ENCODE measurements around the gene PLCG2.

The PLCG2 gene

DNA sequence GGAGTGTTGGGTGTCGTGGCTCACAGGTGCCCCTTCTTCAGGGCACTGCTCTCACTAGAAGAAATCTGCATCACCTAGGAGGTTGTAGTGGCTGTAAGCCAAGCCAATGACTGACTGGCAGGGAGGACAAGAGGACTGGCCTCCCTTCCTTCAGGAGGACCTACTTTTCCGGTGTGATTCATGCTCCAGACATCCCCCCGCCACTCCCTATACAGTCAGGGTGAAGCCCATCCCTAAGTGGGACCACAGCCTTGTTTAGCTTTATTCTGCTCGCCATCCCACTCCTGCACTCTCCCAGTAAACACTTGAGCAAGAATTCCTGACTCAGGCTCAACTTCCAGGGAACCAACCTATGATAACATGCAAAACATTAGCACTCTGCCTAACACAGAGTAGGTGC lies 67.0 kb downstream of the PLCG2 start:
- ATAC-seq (ENCODE audit: insufficient read depth, low read depth) (no peak), DNase-seq (no peak)
- Histone ChIP-seq H3K79me2 (ENCODE audit: insufficient read depth, low read length) (no peaks in the 10 kb centered on the region), H4K20me1 (ENCODE audit: insufficient read depth, low read length) (no peaks in the 10 kb centered on the region), H3K4me2 (ENCODE audit: insufficient read depth, low read length) (no peak overlapping the region), H3K36me3 (ENCODE audit: insufficient read depth, low read length) (no peaks in the 10 kb centered on the region), H3K9me3 (ENCODE audit: insufficient read depth, low read length, severe bottlenecking) (no peaks in the 10 kb centered on the region), H2AFZ (ENCODE audit: low read depth, low read length) (no peak overlapping the region), H3K4me1 (ENCODE audit: insufficient read depth, low read length) (no peaks in the 10 kb centered on the region), H3K9ac (ENCODE audit: low read depth, low read length) (no peak overlapping the region), H3K27ac (ENCODE audit: low read length) (no peak overlapping the region), H3K27me3 (ENCODE audit: insufficient read depth, low read length, poor library complexity) (no peaks in the 10 kb centered on the region), H3K4me3 (ENCODE audit: low read depth in 1 of 2, low read length in 2 of 2) (no peak overlapping the region)
- TF ChIP-seq, protein P1, sequence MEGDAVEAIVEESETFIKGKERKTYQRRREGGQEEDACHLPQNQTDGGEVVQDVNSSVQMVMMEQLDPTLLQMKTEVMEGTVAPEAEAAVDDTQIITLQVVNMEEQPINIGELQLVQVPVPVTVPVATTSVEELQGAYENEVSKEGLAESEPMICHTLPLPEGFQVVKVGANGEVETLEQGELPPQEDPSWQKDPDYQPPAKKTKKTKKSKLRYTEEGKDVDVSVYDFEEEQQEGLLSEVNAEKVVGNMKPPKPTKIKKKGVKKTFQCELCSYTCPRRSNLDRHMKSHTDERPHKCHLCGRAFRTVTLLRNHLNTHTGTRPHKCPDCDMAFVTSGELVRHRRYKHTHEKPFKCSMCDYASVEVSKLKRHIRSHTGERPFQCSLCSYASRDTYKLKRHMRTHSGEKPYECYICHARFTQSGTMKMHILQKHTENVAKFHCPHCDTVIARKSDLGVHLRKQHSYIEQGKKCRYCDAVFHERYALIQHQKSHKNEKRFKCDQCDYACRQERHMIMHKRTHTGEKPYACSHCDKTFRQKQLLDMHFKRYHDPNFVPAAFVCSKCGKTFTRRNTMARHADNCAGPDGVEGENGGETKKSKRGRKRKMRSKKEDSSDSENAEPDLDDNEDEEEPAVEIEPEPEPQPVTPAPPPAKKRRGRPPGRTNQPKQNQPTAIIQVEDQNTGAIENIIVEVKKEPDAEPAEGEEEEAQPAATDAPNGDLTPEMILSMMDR (IDR thresholded peaks at IDR 0.05; ENCODE audit: borderline replicate concordance, extremely low read depth, low read length, poor library complexity, severe bottlenecking) = no peak
- no peak for TF ChIP-seq EZH2 (IDR thresholded peaks at IDR 0.05; ENCODE audit: borderline replicate concordance, low read depth, low read length, severe bottlenecking)

DNA sequence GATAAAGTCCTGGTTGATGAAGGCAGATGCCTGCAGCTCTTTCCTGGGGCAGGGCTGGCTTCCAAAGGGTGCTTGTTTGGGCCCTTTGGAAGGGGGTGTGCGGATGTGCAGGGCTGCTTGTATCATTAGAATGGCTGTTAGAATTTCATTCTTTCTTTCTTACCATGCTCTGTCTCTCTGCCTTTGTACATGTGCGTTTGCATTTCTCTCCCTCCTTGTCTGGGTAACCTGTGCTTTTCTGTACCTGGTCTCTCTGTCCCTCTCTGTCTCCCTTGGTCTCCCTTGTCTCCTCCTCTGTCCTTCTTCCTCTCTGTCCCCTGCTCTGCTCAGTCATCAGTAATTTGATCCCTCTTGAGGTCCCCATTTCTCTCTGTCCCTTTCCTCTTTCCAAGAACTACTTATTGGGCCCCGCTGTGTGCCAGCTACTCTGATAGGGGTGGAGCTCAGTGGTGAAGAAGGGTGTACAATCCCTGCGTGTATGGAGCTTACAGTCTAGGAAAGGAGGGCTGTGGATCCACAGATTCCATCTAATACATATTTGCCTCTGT lies 69.3 kb downstream of the PLCG2 start:
- H3K9me3 ChIP-seq (ENCODE audit: insufficient read depth, low read length, severe bottlenecking) = no peaks in the 10 kb centered on the region
- no peaks in the 10 kb centered on the region for H4K20me1 ChIP-seq (ENCODE audit: insufficient read depth, low read length)
- H3K79me2 ChIP-seq (ENCODE audit: insufficient read depth, low read length) = no peaks in the 10 kb centered on the region
- ATAC-seq (ENCODE audit: insufficient read depth, low read depth) (no peak), DNase-seq (no peak)
- no peak overlapping the region for H3K4me2 ChIP-seq (ENCODE audit: insufficient read depth, low read length)
- no peaks in the 10 kb centered on the region for H3K4me1 ChIP-seq (ENCODE audit: insufficient read depth, low read length)
- no peak overlapping the region for H3K9ac ChIP-seq (ENCODE audit: low read depth, low read length)
- no peak overlapping the region for H3K4me3 ChIP-seq (ENCODE audit: low read depth in 1 of 2, low read length in 2 of 2)
- H3K36me3 ChIP-seq (ENCODE audit: insufficient read depth, low read length) = no peaks in the 10 kb centered on the region
- no peak overlapping the region for H3K27ac ChIP-seq (ENCODE audit: low read length)
- no peaks in the 10 kb centered on the region for H3K27me3 ChIP-seq (ENCODE audit: insufficient read depth, low read length, poor library complexity)
- TF ChIP-seq, protein P1 (IDR thresholded peaks at IDR 0.05; ENCODE audit: borderline replicate concordance, extremely low read depth, low read length, poor library complexity, severe bottlenecking) = no peak
- TF ChIP-seq EZH2 (IDR thresholded peaks at IDR 0.05; ENCODE audit: borderline replicate concordance, low read depth, low read length, severe bottlenecking) = no peak
- no peak overlapping the region for H2AFZ ChIP-seq (ENCODE audit: low read depth, low read length)

DNA sequence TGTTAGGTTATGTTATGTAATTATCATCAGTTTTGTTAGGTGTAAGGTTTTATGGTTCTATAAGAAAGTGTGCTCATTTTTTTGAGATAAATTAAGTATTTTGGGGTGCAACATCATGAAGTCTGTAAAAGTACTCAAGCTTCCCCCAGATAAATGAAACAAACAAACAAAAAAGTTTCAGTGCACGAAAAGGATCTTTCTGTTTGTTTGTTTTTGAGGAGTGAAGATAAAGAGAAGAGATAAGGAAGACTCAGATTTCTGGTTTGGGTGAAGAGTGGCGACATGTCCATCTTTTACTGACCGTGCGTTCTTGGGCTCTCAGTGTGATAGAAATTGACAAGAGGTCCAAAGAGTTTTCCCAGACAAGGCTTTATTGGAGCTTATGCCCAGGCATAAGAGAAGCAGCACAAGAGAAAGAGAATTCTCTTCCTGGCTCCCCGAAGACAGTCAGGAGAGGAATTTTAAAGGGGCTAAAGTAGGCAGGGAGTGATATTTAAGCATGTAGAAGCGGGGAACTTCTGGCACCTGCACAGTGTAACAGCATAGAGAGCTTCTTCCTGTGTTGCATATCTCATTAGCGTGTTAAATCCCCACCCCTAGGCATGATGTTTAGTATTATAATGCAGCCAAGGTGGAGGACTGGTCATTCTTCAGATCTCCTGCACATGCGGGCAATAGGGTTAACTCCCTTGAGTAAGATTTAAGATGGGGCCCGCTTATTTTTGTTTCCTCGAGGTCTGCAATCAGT lies 71.3 kb downstream of the PLCG2 start:
- Histone ChIP-seq H4K20me1 (ENCODE audit: insufficient read depth, low read length) (no peaks in the 10 kb centered on the region), H3K27ac (ENCODE audit: low read length) (no peak overlapping the region), H3K36me3 (ENCODE audit: insufficient read depth, low read length) (no peaks in the 10 kb centered on the region), H3K79me2 (ENCODE audit: insufficient read depth, low read length) (no peaks in the 10 kb centered on the region), H3K4me1 (ENCODE audit: insufficient read depth, low read length) (no peaks in the 10 kb centered on the region), H2AFZ (ENCODE audit: low read depth, low read length) (no peak overlapping the region), H3K4me2 (ENCODE audit: insufficient read depth, low read length) (no peak overlapping the region), H3K4me3 (ENCODE audit: low read depth in 1 of 2, low read length in 2 of 2) (no peak overlapping the region), H3K9me3 (ENCODE audit: insufficient read depth, low read length, severe bottlenecking) (no peaks in the 10 kb centered on the region), H3K27me3 (ENCODE audit: insufficient read depth, low read length, poor library complexity) (no peaks in the 10 kb centered on the region), H3K9ac (ENCODE audit: low read depth, low read length) (no peak overlapping the region)
- DNase-seq (no peak), ATAC-seq (ENCODE audit: insufficient read depth, low read depth) (no peak)
- TF ChIP-seq, protein P1 (IDR thresholded peaks at IDR 0.05; ENCODE audit: borderline replicate concordance, extremely low read depth, low read length, poor library complexity, severe bottlenecking) = no peak
- TF ChIP-seq EZH2 (IDR thresholded peaks at IDR 0.05; ENCODE audit: borderline replicate concordance, low read depth, low read length, severe bottlenecking) = no peak

Data from DND-41 (cell line).